ENCODE measurements around the gene ACO2. TPM values are rescaled to one million over a fixed set of nuclear protein-coding genes. Genes with fewer than 3 reads are reported as not detected.

The ACO2 gene
- total and polyA plus RNA-seq, 2 of the 13 experiments (the other 11 are each of a cell fraction or from before 2014, with no cell fraction given), result 19.2 to 45.6 TPM

GRCh38 chr22:41448189-41448808 lies 20.6 kb upstream of the ACO2 start (continued):
- no peak for TF ChIP-seq ZBTB39 (CRISPR knock-in tag; IDR thresholded peaks at IDR 0.05)
- TF ChIP-seq NR0B2 (CRISPR knock-in tag; IDR thresholded peaks at IDR 0.05), result no peak
- TF ChIP-seq BRCA1 (CRISPR knock-in tag; IDR thresholded peaks at IDR 0.05), result no peak; the same call in 1 of the 2 replicates
- no peak for TF ChIP-seq ZNF44 (CRISPR knock-in tag; IDR thresholded peaks at IDR 0.05)
- no peak for TF ChIP-seq REL (CRISPR knock-in tag; conservative IDR thresholded peaks at IDR 0.05)
- no peak for TF ChIP-seq ZNF564 (CRISPR knock-in tag; IDR thresholded peaks at IDR 0.05)
- no peak for TF ChIP-seq MAFG (CRISPR knock-in tag; IDR thresholded peaks at IDR 0.05)
- no peak for TF ChIP-seq TRIM24 (CRISPR knock-in tag; IDR thresholded peaks at IDR 0.05)
- TF ChIP-seq HMGXB3 (CRISPR knock-in tag; IDR thresholded peaks at IDR 0.05; ENCODE audit: borderline replicate concordance), result peak; percentile 70; the same call in 1 of the 2 replicates
- no peak for TF ChIP-seq HNRNPH1 (optimal IDR thresholded peaks at IDR 0.05; ENCODE audit: low read depth, low read length)
- TF ChIP-seq ZSCAN20 (CRISPR knock-in tag; IDR thresholded peaks at IDR 0.05; ENCODE audit: borderline replicate concordance), result no peak
- no peak for TF ChIP-seq SSRP1 (CRISPR knock-in tag; IDR thresholded peaks at IDR 0.05)
- TF ChIP-seq SOX6 (IDR thresholded peaks at IDR 0.05), result no peak
- TF ChIP-seq SOX6 (CRISPR knock-in tag; IDR thresholded peaks at IDR 0.05), result peak; percentile 77
- TF ChIP-seq ZNF580 (CRISPR knock-in tag; IDR thresholded peaks at IDR 0.05; ENCODE audit: borderline replicate concordance, low read depth), result peak; percentile 57; the same call in 1 of the 2 replicates
- TF ChIP-seq NFYC (CRISPR knock-in tag; IDR thresholded peaks at IDR 0.05), result peak; percentile 90
- peak; percentile 86 for TF ChIP-seq HNF4G (IDR thresholded peaks at IDR 0.05; ENCODE audit: borderline replicate concordance, low read depth, low read length)
- peak; percentile 78; the same call in 1 of the 2 replicates for TF ChIP-seq HNF4G (CRISPR knock-in tag; IDR thresholded peaks at IDR 0.05; ENCODE audit: borderline replicate concordance, low read depth)
- TF ChIP-seq ZNF362 (CRISPR knock-in tag; IDR thresholded peaks at IDR 0.05; ENCODE audit: borderline replicate concordance), result no peak
- TF ChIP-seq NR2F2 (IDR thresholded peaks at IDR 0.05; ENCODE audit: borderline replicate concordance, low read depth), result peak; percentile 83; the same call in 1 of the 2 replicates

Measured in HepG2 (cell line).